Measurements from ENCODE around the gene IRGQ.

DNA sequence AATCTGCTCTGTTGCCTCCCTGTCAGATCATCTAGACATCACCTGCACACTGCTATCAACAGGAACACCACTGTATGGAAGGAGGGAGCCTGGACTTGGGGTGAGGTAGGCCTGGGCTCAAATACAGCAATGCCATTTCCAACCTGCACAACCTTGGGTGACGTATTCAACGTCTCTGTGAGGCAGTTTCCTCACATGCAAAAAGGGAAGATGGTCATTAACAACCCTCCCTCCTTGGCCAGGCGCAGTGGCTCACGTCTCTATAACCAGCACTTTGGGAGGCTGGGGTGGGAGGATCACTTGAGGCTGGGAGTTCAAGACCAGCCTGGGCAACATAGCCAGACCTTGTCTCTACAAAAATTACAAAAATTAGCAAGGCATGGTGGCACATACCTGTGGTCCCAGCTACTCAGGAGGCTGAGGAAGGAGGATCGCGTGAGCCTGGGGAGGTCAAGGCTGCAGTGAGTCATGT is 33.7 kb downstream of the IRGQ start:
- TF ChIP-seq MAX (IDR thresholded peaks at IDR 0.05) = no peak
- no peak for TF ChIP-seq TAF1 (IDR thresholded peaks at IDR 0.05; ENCODE audit: low read depth)
- TF ChIP-seq EP300 (IDR thresholded peaks at IDR 0.05; ENCODE audit: borderline replicate concordance) = no peak
- TF ChIP-seq YY1 (IDR thresholded peaks at IDR 0.05; ENCODE audit: low read depth) = no peak
